Stimulated activated CD8-positive, alpha-beta memory T cell treated with anti-CD3 and anti-CD28 coated beads, Interleukin-2, amount 100 ng/mL, for 1 hour (primary cell): ENCODE measurements around the gene PUS7L.
"Not testable (repeated sequence)": the region's sequence is repeated elsewhere in the genome, so short reads cannot be mapped to it uniquely, and the experiment has no call there.

ENCODE experiments used
- DNase-seq, 2 donors: peaks; one replicate each; pipeline ENCODE4 v3.0.0-alpha.2; 2020; ENCODE audit warnings: low read depth in 2 of 2

The PUS7L gene

GRCh38 chr12:43750814-43751213 is 7.8 kb downstream of the PUS7L start:
- DNase-seq, result no peak

GRCh38 chr12:43749016-43749415 is 9.6 kb downstream of the PUS7L start:
- no peak for DNase-seq

GRCh38 chr12:43744826-43745225 is 13.8 kb downstream of the PUS7L start:
- no peak for DNase-seq

GRCh38 chr12:43742106-43742505 is 16.5 kb downstream of the PUS7L start:
- DNase-seq, result no peak

- DNase-seq, result no peak
Measured at GRCh38 chr12:43740511-43741100, 18.0 kb downstream of the PUS7L start.

- no peak for DNase-seq
Measured at GRCh38 chr12:43737646-43738045, 20.9 kb downstream of the PUS7L start.

GRCh38 chr12:43736927-43737440 is 21.6 kb downstream of the PUS7L start:
- DNase-seq, result no peak

GRCh38 chr12:43733687-43734086 is 24.9 kb downstream of the PUS7L start:
- no peak for DNase-seq

- DNase-seq, result no peak
Measured at GRCh38 chr12:43730283-43730682, 28.3 kb downstream of the PUS7L start.

- DNase-seq, result no peak
Measured at GRCh38 chr12:43728698-43729097, 29.9 kb downstream of the PUS7L start.

GRCh38 chr12:43728117-43728516 is 30.5 kb downstream of the PUS7L start:
- no peak for DNase-seq

- no peak for DNase-seq
Measured at GRCh38 chr12:43723134-43723533, 35.5 kb downstream of the PUS7L start.

- no peak for DNase-seq
Measured at GRCh38 chr12:43722621-43723020, 36.0 kb downstream of the PUS7L start.

- DNase-seq, result no peak
Measured at GRCh38 chr12:43711348-43711747, 47.2 kb downstream of the PUS7L start.

GRCh38 chr12:43703772-43704171 is 54.8 kb downstream of the PUS7L start:
- DNase-seq, result not testable (repeated sequence)

- not testable (repeated sequence) for DNase-seq
Measured at GRCh38 chr12:43701194-43701593, 57.4 kb downstream of the PUS7L start.

- no peak for DNase-seq
Measured at GRCh38 chr12:43696154-43696553, 62.4 kb downstream of the PUS7L start.

GRCh38 chr12:43694879-43695278 is 63.7 kb downstream of the PUS7L start:
- no peak for DNase-seq

GRCh38 chr12:43692064-43692463 is 66.5 kb downstream of the PUS7L start:
- no peak for DNase-seq

GRCh38 chr12:43685491-43685890 is 73.1 kb downstream of the PUS7L start:
- not testable (repeated sequence) for DNase-seq

- DNase-seq, result no peak
Measured at GRCh38 chr12:43676183-43676813, 82.3 kb downstream of the PUS7L start.

GRCh38 chr12:43675048-43675904 is 83.3 kb downstream of the PUS7L start:
- DNase-seq, result no peak

GRCh38 chr12:43669373-43669772 is 89.2 kb downstream of the PUS7L start:
- DNase-seq, result no peak
